Measurements from ENCODE around the gene PALM3. TPM values are rescaled to one million over a fixed set of nuclear protein-coding genes. Genes with fewer than 3 reads are reported as not detected.

PALM3 gene
- total RNA-seq, 1 experiment from 2014 or later = 3.3 TPM

DNA sequence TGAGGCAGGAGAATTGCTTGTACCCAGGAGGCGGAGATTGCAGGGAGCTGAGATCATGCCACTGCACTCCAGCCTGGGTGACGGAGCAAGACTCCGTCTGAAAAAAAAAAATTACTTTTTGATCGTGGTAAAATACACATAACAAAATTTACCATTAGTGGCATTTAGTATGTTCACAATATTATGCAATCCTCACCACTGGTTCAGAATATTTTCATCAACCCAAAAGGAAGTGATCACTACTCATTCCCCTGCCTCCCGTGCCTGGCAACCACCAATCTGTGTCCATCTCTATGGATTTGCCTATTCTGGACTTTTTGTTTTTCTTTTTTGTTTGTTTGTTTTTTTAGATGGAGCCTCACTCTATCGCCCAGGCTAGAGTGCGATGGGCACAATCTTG lies 1.2 kb upstream of the PALM3 start:
- Histone ChIP-seq H3K9ac (ENCODE audit: low read length) (no peak overlapping the region), H4K20me1 (ENCODE audit: insufficient read depth) (no peaks in the 10 kb centered on the region), H2AFZ (ENCODE audit: low read depth, low read length, poor library complexity, severe bottlenecking) (no peak overlapping the region), H3K36me3 (ENCODE audit: control insufficient read depth in 1 of 2, insufficient read depth in 2 of 2, low read length in 2 of 2) (no peaks in the 10 kb centered on the region), H3K27ac (ENCODE audit: low read depth, low read length) (no peak overlapping the region), H3K27me3 (ENCODE audit: insufficient read depth, low read length) (no peaks in the 10 kb centered on the region), H3K79me2 (ENCODE audit: insufficient read depth, low read length) (no peaks in the 10 kb centered on the region), H3K4me3 (replicated peaks in 1 of 2; ENCODE audit: low read depth in 1 of 2, low read length in 2 of 2) (no peak overlapping the region), H3K9me2 (ENCODE audit: insufficient read depth) (no peaks in the 10 kb centered on the region), H3K4me2 (ENCODE audit: low read length) (no peak overlapping the region), H3K4me1 (ENCODE audit: control insufficient read depth in 1 of 2, insufficient read depth in 2 of 2, low read length in 2 of 2) (peaks cover 20 to 24% of the 10 kb centered on the region in 2 experiments), H3K9me3 (ENCODE audit: control insufficient read depth in 1 of 2, insufficient read depth in 1 of 2, low read depth in 1 of 2, low read length in 2 of 2) (no peaks in the 10 kb centered on the region)
- DNase-seq (ENCODE audit: low read depth, low spot score) (no peak), ATAC-seq (no peak)
- ChIA-PET RAD21 (ENCODE audit: low non-redundant PET in 1 of 2, low total read pairs in 2 of 2, uncharacterized antibody in 2 of 2, unreplicated experiment in 2 of 2) (no interaction called here), POLR2A (no interaction called here), CTCF (no interaction called here)
- TF ChIP-seq EZH2 (IDR thresholded peaks at IDR 0.05) = no peak
- TF ChIP-seq CBX3 (IDR thresholded peaks at IDR 0.05; ENCODE audit: low read depth) = no peak
- TF ChIP-seq, protein P1, sequence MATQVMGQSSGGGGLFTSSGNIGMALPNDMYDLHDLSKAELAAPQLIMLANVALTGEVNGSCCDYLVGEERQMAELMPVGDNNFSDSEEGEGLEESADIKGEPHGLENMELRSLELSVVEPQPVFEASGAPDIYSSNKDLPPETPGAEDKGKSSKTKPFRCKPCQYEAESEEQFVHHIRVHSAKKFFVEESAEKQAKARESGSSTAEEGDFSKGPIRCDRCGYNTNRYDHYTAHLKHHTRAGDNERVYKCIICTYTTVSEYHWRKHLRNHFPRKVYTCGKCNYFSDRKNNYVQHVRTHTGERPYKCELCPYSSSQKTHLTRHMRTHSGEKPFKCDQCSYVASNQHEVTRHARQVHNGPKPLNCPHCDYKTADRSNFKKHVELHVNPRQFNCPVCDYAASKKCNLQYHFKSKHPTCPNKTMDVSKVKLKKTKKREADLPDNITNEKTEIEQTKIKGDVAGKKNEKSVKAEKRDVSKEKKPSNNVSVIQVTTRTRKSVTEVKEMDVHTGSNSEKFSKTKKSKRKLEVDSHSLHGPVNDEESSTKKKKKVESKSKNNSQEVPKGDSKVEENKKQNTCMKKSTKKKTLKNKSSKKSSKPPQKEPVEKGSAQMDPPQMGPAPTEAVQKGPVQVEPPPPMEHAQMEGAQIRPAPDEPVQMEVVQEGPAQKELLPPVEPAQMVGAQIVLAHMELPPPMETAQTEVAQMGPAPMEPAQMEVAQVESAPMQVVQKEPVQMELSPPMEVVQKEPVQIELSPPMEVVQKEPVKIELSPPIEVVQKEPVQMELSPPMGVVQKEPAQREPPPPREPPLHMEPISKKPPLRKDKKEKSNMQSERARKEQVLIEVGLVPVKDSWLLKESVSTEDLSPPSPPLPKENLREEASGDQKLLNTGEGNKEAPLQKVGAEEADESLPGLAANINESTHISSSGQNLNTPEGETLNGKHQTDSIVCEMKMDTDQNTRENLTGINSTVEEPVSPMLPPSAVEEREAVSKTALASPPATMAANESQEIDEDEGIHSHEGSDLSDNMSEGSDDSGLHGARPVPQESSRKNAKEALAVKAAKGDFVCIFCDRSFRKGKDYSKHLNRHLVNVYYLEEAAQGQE (IDR thresholded peaks at IDR 0.05; ENCODE audit: low read depth) = no peak
- TF ChIP-seq ZNF274 (IDR thresholded peaks at IDR 0.05; ENCODE audit: low read depth, low read length) = no peak
- TF ChIP-seq POLR2AphosphoS5 (IDR thresholded peaks at IDR 0.05; ENCODE audit: low read depth, low read length) = no peak
- no peak for TF ChIP-seq SIN3A (IDR thresholded peaks at IDR 0.05; ENCODE audit: low read depth)
- TF ChIP-seq EZH2phosphoT487 (IDR thresholded peaks at IDR 0.05; ENCODE audit: borderline replicate concordance) = no peak
- TF ChIP-seq, protein P2, sequence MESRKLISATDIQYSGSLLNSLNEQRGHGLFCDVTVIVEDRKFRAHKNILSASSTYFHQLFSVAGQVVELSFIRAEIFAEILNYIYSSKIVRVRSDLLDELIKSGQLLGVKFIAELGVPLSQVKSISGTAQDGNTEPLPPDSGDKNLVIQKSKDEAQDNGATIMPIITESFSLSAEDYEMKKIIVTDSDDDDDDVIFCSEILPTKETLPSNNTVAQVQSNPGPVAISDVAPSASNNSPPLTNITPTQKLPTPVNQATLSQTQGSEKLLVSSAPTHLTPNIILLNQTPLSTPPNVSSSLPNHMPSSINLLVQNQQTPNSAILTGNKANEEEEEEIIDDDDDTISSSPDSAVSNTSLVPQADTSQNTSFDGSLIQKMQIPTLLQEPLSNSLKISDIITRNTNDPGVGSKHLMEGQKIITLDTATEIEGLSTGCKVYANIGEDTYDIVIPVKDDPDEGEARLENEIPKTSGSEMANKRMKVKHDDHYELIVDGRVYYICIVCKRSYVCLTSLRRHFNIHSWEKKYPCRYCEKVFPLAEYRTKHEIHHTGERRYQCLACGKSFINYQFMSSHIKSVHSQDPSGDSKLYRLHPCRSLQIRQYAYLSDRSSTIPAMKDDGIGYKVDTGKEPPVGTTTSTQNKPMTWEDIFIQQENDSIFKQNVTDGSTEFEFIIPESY (IDR thresholded peaks at IDR 0.05; ENCODE audit: extremely low read depth, insufficient replicate concordance, low read length) = no peak
- TF ChIP-seq TCF7L2 (IDR thresholded peaks at IDR 0.05; ENCODE audit: borderline replicate concordance, extremely low read depth, insufficient read depth, insufficient read length) = no peak
- TF ChIP-seq ZFX (IDR thresholded peaks at IDR 0.05) = no peak
- no peak for TF ChIP-seq EGR1 (IDR thresholded peaks at IDR 0.05; ENCODE audit: low read depth)
- no peak for TF ChIP-seq CEBPB (IDR thresholded peaks at IDR 0.05; ENCODE audit: low read depth)
- intact Hi-C loops (cut with micrococcal nuclease) = no loop called here
- BruUV-seq (replicated peaks) = no TSS peak

All from HCT116 (cell line).